SH-SY5Y (cell line): Measurements from ENCODE around the gene SREBF2.

ENCODE experiments used
- GATA2 ChIP-seq: IDR thresholded peaks from 2 replicates; pipeline ENCODE4 v1.6.1; 2011; ENCODE audit warnings: mild to moderate bottlenecking, low read depth, low read length
- GATA3 ChIP-seq: IDR thresholded peaks from 2 replicates; pipeline ENCODE4 v1.6.1; 2011; ENCODE audit warnings: low read depth, mild to moderate bottlenecking, low read length, moderate library complexity

DNA sequence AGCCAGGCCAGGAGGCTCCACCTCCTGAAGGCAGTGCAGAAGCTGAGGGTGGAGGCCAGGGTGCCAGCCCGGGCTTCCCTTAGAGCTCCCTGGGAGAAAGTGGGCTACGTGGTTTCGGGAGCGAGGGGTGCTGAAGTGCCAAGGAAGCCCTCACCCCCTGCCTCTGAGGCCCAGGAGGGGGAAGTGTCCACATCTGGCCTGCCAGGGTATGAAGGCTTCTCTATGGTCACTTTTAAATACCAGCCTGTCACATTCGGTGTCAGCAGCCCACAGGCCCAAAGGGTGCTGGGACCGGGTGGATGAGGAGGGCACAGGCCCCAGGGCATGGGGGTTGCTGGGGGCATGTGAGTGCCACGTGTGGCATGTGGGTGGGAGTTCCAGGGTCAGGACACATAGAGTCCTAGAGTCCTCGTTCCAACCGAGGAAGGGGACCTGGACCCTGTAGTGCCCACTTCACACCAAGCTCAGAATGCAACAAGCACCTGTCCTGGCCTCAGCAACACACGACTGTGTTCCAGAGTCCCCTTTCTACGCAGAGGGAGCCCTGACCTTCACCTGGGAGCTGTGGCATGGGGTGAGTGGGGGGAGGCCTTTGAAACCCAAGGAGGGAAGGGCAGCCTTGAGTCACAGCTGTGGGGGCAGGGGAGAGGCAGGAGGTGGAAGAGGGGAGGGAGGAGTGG, 80.3 kb downstream of the SREBF2 start:
- TF ChIP-seq GATA2 (no peak), GATA3 (no peak)
